SIG-M5 treated with dmso at 0.1 percent for 504 hours (cell line): ENCODE results near the gene CCNL2.

Experiments used
- DNase-seq: peaks from one replicate; lab custom pipeline; 2025; ENCODE audit not compliant: unreplicated experiment; lab: John Stamatoyannopoulos, UW

Gene CCNL2

DNA sequence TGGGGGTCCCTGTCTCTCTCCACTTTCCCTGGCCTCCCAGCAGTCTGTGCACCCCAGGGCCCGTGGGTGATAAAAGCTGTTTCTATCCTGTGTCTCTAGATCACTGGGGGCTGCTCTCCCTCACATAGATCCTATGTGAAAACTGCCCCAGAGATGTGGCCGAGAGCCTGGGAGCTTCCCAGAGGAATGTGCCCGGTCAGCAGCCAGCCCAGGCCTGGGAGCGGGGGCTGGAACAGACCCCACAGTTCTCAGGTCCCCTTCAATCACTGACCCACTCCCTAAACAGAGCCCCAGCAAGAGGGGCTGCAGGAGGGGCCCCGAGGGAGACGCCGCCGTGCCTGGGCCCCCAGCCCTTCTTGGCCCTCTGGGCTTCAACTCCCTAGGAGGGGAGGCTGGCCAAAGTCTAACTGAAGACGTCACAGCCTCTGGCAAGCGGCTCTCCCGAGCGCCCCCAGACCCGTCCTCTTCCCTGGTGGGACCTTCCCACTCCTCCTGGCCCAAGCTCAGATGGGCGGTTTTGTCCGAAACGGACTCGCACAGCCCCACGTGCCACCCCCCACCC, 41.2 kb downstream of the CCNL2 start:
- no peak for DNase-seq

DNA sequence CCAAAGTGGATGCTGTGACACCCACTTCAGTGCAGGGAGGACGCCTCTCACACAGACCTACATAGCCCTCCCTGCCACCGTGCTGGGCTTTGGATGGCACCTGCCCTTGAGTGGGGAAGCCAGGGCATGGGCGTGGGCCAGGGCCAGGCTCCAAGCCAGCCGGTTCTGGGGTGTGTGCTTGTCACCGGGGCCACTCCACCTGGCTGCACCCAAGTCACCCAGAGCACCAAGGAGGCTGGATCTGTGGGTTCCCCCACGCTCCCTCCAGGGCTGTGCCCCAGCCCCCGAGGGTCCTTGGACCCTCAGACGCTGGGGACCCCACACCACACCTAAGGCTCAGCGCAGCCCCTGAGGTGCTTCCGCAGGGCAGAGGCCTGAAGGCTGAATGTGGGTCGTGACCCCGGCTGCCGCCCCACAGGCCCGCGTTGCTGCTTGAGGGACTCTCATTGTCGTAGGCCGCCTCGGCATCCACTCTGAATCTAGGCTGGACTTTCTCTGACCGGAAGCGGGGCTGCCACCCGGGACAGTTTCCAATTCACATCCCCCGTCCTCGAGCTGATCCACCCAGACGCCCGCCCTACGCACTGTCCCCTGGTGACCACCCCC, 42.2 kb downstream of the CCNL2 start:
- DNase-seq, result no peak

DNA sequence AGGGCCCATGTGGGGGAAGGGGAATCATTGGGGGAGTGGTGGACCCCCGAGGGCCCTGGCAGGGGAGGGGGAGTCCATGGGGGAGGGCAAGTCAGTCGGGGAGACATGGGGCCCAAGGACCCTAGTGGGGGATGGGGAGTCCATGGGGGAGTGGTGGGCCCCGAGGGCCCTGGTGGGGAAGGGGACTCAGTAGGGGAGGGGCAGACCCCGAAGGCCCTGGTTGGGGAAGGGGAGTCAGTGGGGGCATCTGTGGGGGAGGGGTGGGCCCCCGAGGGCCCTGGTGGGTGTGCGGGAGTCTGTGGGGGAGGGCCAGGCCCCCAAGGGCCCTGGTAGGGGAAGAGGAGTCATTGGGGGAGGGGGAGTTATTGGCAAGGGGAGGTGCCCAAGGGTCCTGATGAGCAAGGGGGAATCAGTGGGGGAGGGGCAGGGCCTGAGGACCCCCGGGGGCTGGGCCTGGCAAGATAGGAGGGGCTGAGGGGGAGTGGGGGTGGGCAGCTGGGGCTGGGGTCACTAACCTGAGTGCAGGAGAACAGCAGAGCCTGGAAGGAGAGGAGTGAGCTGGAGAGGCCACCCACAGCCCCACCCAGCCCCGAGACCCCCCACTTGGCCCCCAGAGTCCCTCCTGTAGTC, 42.9 kb downstream of the CCNL2 start:
- DNase-seq, result no peak

DNA sequence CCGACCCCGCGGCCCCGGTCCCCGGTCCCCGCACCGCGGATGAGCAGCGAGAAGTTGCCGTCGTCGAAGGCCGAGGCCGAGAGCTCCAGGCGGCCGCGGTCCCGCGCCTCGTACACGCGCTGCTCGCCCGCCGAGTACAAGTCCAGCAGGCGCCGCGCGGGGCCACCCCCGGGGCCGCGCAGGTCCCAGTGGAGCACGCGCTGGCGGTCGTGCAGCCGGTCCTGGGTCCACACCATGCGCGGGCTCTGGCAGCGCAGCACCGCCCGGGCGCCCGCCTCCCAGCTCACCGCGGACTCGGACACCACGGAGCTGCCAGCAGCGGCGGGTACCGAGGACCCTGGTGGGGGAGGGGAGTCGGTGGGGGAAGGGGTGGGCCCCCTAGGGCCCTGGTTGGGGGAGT, 43.7 kb downstream of the CCNL2 start:
- no peak for DNase-seq

DNA sequence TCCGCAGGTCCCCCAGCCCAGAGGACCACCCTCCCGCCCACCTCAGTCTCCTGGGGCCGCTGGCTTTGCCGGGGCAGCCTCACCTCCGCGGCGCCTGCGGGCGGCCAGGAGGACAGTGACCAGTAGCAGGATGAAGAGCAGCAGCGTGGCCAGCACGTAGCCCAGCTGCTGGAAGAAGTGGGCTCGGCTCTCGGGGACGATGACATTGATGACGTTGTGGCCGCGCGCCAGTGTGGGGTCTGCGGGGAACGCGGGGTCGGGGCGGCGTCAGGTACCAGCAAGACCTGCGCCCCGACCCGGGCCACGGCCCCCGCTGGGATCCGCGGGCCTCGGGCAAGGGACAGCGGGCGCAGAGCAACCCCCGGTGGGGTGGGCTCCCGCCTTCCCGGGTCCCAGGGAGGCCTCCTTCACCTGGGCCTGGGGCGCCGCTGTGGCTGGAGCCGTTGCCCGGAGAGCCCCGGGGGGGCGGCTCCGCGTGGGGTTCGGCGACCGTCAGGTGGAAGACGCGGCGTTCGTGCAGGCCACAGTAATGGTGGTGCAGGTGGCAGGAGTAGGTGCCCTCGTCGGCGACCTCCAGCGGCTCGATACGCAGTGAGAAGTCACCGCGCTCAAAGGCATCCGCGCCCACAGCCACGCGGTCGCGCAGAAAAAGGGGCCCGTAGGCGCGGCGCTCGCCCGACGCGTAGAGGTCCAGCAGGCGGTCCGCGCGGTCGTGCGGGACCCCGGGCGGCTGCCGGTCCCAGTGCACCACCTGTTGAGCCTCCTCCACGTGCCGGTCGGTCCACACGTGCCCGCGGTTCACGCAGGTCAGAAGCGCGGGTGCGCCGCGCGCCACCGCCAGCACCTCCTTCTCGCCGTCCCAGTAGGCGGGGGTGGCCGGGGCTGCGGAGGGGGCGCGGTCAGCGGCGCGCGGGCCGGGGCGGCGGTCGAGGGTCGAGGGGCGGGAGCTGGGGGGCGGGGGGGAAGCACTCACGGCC, 44.6 kb downstream of the CCNL2 start:
- DNase-seq, result no peak

DNA sequence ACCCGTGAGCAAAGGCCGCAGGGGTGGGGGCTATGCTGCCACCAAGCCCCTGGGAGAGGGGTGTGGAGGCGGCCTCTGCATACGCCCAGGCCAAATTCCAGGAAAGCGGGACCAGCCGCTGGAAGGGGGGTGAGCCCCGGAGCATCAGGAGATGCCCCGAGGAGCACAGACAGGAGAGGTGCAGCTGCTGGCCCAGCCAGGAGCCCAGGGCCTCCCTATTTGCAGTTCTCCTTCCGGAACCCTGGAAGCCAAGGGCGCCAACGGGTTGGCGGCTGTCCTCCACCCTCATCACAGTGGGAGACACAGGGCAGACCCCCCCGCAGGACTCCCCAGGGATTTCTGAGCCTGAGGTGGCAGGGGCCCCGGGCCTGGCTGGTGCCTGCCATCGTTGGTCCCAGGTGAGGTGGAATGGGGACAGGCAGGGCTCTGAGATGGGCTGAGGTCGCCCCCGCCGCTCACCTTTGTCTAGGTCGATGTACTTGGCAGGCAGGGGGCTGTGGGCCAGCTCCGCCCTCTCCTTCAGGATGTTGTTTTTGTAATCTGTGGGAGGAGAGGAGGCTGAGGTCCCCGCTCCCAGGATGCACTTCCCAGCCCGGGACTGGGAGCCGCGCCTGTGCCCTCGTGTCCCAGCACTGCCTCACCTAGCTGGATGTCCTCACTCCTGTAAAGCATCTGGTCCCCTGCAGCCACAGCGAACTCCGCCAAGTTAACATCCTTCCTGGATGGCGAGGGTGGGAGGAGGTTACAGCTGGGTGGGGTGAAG, 45.6 kb downstream of the CCNL2 start:
- DNase-seq, result no peak

DNA sequence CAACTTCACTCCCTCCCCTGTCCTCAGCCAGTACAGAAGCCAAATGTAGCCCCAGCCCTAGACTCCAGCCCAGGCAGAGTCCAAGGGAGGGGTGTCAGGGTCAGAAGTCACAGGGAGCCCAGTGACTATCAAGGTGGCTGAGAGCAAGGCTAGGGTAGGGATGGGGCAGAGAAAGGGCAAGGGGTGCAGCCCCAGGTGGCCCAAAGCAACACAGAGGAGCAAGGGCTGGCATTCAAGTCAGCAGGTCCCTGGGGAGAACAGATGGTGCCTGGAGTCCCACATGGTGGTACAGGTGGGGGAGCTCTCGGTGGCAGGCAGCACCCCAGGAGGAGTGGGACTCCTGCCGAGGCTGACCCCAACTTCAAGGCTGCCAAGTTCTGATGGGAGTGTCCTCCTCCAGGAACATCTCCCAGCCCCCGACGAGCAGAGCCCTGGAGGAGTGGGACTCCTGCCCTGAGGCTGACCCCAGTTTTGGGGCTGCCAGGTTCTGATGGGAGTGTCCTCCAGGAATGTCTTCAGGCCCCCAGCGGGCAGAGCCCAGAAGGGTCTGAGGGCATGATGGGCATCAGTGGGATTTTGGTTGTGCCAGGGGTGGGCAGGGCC, 46.2 kb downstream of the CCNL2 start:
- no peak for DNase-seq

DNA sequence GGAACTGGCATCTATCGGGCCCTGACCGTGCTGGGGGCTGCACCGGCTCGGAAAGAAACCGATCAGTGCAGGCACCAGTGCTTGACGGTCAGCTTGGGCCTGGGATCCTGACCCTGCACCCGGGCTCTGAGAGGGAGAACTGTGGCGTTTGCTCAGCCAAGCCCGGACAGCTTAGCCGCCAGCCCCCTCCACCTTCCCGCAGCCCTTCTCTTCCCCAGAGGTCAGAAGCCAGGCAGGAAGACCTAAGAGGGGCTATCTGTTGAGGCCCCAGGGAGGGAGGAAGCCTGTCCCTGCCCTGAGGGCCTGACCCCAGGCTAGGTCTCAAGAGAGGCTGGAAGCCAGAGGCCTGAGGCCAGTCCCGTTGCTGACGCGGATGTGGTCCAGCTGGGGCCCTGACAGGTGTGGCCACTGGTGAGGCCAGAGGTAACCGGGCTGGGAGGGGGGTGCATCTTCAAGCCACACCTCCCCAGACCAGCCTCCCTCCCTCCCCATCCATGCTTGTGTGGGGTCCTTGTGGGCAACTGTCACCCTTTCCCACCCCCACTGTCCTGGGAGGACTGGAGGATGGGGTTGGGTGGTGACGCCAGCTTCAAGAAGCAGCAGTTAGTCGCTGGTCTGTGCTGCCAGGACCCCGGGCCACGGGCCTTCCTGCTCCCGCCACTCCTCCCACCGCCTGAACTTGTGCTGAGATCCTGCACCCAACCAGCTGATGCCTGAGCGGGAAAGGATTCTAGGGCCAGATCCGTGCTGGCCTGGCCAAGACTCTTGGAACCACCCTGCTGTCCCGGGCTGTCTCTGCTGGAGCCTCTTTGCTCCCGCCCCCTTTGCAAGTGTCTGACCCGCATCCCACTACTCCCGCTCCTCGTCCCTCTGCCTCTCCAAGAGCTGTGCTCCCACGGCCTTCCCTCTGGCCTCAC, 47.4 kb downstream of the CCNL2 start:
- DNase-seq, result no peak

DNA sequence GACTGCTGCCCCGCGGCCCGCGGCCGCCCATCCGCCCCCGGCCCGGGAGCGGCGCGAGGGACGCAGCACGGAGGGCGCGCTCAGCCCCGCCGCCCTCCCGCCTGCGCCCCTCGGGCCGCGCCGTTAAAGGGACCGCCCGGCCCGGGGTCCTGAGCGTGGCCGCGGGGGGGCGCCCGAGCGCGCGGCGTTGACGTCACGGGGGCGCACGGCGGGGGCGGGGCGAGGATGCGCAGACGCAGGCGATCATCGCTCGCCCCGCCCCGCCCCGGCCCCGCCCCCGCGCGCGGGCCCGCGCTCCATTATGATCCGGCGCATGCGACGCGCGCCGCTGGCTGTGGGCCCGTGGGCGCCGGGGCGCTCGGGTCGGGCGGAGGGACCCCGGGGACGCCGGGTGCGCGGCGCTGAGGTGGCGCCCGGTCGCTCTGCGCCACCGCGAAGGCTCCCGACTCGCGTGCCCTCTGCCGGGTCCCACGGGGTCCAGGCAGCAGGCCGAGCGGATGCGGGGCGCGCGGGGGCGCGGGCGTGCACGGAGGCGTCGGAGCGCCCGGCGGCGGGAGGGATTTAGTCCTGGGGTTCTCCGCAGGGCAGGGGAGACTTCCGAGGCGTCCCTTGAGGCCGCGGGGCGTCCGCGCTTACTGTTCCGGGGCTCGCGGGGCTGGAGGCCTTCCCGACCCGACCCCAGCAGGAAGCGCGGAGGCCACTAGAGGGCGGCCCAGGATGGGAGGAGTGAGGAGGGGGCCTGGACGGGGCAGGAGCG, 49.7 kb downstream of the CCNL2 start, which contains the start of gene DVL1:
Gene DVL1 (minus strand): TSS at position 163 of the 757 bp plus-strand sequence. CDS start 353 bp downstream, outside the sequence.
- peak; percentile 23 for DNase-seq

DNA sequence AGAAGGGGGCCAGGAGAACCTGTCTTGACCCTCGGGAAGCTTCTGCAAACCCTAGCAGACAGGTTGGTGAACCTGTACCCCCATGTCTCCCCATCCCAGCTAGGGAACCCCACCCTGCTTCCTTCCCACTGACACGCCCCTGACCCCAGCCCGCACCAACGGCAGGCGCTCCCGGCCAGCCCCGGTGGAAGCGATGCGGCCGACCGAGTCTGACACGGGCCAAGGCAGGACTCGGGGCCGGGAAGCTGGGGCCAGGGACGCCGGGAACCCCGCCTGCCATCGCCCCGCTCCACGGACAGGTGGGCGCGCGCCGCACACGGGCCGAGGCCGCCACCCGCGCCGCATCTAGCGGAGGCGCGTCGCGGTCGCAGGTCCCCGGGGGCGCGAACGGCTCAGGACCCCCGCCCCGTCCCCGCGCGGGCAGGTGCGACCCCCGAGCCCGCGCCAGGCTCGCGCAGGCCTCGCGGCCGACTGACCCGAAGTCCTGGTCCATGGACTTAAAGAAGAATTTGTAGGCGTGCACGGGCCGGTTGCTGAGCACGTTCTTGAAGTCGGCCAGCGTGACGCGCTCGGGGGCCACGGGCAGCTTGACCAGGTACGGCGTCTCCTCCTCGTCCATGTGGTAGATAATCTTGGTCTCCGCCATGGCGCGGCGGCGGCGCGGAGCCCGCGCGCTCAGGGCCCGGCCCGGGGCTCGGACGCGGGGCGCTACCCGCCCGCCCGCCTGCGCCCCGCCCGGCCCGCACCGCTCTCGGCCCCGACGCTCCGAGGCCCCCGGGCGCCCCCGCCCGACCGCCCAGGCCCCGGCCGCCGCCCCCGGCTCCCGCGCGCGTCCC, 50.5 kb downstream of the CCNL2 start:
- DNase-seq, result no peak

DNA sequence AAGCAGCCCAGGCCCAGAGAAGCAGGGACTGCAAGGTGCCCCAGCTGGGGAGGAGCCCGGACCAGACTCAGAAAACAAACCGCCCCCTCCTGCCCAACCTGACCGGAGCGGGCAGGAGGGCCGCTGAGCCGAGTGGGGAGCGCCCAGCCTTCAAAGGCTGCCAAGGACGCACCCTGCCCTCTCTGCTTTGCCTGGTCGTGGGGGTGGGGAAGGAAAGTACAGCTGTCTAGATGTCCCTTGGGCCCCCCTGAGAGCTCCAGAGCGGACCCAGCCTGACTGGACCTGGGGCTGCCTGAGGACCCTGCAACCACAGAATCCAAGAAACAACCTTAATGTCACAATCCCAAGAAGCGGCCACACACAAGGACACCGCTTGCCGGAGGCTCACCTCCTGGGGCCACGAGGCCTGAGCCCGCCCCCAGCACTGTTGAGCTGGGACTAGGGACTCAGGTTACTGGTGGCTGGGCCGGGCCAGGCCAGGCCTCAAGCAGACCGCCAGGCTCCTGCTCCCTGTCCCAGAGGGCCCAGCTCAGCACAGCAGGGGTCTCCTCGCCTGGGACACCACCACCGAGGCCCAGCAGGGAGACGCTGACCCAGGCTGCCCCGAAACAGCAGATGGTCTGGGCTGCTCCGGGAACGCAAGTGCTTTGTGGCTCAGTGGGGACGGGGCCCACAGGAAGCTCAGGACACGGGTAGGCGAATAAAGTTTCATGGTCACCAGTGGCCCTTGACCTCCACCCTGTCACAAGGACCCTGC, 51.3 kb downstream of the CCNL2 start:
- no peak for DNase-seq

DNA sequence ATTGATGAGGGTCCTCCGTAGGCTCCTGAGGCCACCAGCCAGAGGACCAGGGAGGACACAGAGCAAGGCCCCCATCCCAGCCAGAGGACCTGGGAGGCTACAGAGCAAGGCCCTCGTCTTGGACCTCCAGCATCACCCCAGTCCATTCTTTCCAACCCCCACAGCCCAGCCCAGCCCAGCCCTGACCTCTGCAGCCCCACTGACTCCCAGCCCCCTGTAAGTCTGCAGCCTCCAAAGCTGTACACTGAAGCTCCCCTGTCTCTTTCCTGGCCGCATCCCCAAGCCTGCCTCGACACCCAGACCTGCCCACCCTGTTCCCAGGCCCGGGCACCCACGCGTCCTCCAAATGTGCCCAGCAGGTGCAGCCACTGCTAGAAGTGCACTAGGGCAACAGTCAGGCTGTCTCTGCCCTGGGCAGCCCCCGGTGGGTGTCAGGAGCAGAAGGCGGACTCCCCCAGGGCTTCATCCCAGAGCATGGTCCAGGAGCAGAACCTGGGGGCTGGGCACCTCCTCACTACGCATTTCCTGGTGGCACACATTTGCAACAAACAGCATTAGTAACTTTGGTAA, 52.0 kb downstream of the CCNL2 start:
- no peak for DNase-seq

DNA sequence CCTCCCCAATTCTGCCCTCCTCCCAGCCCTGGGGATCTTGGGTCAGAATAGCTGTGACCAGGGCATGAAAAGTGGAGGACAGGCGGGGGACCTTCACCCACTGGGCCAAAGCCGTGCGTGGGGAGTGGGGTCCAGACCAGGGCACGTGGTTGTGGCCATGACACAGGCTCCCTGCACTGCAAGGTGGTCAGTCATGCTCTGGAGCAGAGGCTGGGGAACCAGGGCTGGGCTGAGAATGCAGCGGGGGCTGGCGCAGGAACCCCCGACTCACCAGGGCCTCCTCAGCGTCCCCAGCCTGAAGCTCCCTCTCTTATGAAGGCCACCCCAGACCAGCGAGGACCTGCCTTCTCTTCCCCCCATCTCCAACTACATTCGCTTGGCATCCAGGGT, 52.6 kb downstream of the CCNL2 start:
- no peak for DNase-seq

DNA sequence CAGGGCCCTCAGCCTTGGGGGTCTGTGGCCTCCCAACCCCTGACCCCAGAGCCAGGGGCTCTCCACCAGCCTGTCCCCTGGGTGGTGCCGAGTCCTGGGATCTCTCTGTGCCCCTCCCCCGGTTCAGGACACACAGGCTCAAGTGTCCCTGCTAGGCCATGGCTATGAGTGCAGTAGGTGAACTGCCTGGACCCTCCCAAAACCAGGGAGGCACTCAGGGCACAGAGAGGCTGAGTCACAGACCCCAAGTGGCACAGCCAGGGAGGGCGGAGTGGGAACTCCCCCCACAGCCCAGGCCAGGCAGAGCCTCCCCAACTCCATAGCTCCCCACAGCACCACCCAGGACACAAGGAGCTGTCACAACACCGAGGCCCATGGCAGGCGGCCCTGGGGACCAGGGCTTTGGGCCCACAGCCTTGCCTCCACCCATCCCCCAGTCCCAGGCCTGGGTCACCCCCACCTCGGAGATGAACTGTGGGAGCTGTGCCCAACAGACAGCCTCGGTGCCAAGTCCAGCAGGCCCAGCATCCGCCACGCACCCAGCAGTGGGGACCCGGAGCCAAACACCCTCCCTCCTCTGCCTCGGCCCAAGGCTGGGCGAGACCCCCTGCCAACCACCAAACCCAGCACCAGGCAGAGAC, 53.2 kb downstream of the CCNL2 start:
- DNase-seq, result no peak

DNA sequence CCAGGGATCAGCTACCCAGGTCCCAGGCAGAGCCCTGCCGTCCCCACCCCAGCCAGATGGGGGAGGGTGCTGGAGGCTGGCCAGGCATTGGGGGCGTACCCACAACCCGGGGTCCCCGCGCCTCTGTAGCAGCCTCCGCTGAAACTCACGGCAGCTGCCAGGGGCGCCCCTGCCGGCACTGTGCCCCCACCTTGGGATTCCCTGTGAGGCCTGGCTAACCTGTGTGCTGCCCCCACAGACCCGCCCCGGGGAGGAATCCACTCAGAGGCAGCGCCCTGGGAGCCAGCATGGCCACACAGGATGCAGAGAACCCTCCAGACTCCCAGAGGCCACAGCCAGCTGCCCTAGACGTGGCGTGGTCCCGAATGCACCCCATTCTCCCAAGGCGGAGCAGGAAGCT, 53.8 kb downstream of the CCNL2 start:
- no peak for DNase-seq

DNA sequence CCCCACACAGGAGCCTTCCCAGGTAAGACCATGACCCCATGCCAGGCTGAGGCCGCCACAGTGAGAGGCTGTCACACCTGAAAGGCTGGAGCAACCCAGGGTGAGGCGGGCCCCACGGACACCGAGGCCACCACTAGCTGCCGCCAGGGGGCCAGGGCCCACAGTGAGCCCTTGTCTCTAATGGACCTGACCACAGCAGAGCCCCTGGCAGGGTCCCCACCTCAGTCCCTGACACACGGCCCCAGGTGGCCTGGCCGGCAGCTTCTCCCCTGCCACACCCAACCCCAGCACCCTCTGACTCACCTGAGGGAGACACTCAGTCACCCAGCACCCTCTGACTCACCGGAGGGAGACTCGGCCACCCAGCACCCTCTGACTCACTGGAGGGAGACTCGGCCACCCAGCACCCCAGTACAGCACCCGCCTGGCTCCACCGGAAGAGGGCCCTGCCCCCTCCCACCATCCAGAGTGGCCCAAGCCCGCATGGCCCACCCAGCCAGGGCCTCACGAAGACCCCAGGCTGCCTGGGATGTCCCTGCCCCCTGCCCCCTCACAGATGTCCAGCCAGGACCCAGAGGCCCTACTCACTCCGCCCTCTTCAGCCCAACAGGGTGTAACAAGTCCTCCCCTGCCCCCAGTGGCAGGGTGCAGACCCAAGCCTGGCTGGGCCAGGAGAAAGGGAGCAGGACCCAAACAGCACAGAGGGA, 54.3 kb downstream of the CCNL2 start:
- DNase-seq, result no peak
